H9 (cell line): ENCODE measurements around the gene SERTAD1. TPM values are rescaled to one million over a fixed set of nuclear protein-coding genes. Genes with fewer than 3 reads are reported as not detected.
"Not testable (repeated sequence)": the region's sequence is repeated elsewhere in the genome, so short reads cannot be mapped to it uniquely, and the experiment has no call there.

ENCODE experiments used
- DNase-seq: peaks from one replicate; pipeline ENCODE4 v3.0.0-alpha.2; 2017
- H2AFZ ChIP-seq: one replicate; pipeline ENCODE4 v1.6.1; 2013; ENCODE audit warnings: mild to moderate bottlenecking, low read length, control low read depth, moderate library complexity
- H2AK5ac ChIP-seq: 2 replicates; pipeline ENCODE4 v1.6.1; 2013; ENCODE audit warnings: low read length, control low read depth, mixed read lengths; ENCODE audit not compliant: insufficient read length
- H2BK120ac ChIP-seq: one replicate; pipeline ENCODE4 v1.6.1; 2013; ENCODE audit warnings: low read depth, mild to moderate bottlenecking, low read length, control low read depth, inconsistent platforms; ENCODE audit not compliant: poor library complexity, severe bottlenecking
- H2BK12ac ChIP-seq: 2 replicates; pipeline ENCODE4 v1.6.1; 2013; ENCODE audit warnings: low read length, control low read depth, mixed read lengths, low read depth; ENCODE audit not compliant: insufficient read length
- H2BK15ac ChIP-seq: 2 replicates; pipeline ENCODE4 v1.6.1; 2013; ENCODE audit warnings: low read depth, low read length, control low read depth
- H2BK20ac ChIP-seq: one replicate; pipeline ENCODE4 v1.6.1; 2013; ENCODE audit warnings: low read depth, mild to moderate bottlenecking, low read length, control low read depth, inconsistent platforms; ENCODE audit not compliant: poor library complexity, severe bottlenecking
- H2BK5ac ChIP-seq: 2 replicates; pipeline ENCODE4 v1.6.1; 2013; ENCODE audit warnings: low read length, control low read depth, mixed read lengths; ENCODE audit not compliant: insufficient read length
- H3K14ac ChIP-seq: 2 replicates; pipeline ENCODE4 v1.6.1; 2013; ENCODE audit warnings: low read length, control low read depth; ENCODE audit not compliant: insufficient read depth
- H3K18ac ChIP-seq: 2 replicates; pipeline ENCODE4 v1.6.1; 2013; ENCODE audit warnings: low read depth, mild to moderate bottlenecking, mixed read lengths, low read length, control low read depth; ENCODE audit not compliant: insufficient read length
- H3K23ac ChIP-seq: 2 replicates; pipeline ENCODE4 v1.6.1; 2013; ENCODE audit warnings: low read length, control low read depth, mixed read lengths, low read depth; ENCODE audit not compliant: insufficient read length
- H3K23me2 ChIP-seq: 2 replicates; pipeline ENCODE4 v1.6.1; 2013; ENCODE audit warnings: low read depth, mild to moderate bottlenecking, mixed read lengths, low read length, control low read depth; ENCODE audit not compliant: insufficient read length, poor library complexity, severe bottlenecking
- H3K27ac ChIP-seq: 2 replicates; pipeline ENCODE4 v1.5.1; 2013; ENCODE audit warnings: low read length, control low read depth, mixed read lengths, low read depth; ENCODE audit not compliant: insufficient read length
- H3K27me3 ChIP-seq: 2 replicates; pipeline ENCODE4 v1.6.1; 2013; ENCODE audit warnings: low read length, control low read depth, inconsistent platforms; ENCODE audit not compliant: insufficient read depth
- H3K4ac ChIP-seq: 2 replicates; pipeline ENCODE4 v1.6.1; 2013; ENCODE audit warnings: low read depth, mild to moderate bottlenecking, control low read depth, inconsistent platforms, low read length, moderate library complexity
- H3K4me1 ChIP-seq: 2 replicates; pipeline ENCODE4 v1.6.1; 2013; ENCODE audit warnings: low read length, control low read depth, inconsistent platforms; ENCODE audit not compliant: insufficient read depth
- H3K4me2 ChIP-seq: 2 replicates; pipeline ENCODE4 v1.6.1; 2013; ENCODE audit warnings: low read length, control low read depth, mixed read lengths; ENCODE audit not compliant: insufficient read length, insufficient read depth
- H3K56ac ChIP-seq: 2 replicates; pipeline ENCODE4 v1.6.1; 2013; ENCODE audit warnings: low read depth, mild to moderate bottlenecking, mixed read lengths, low read length, control low read depth; ENCODE audit not compliant: insufficient read length
- H3K79me1 ChIP-seq: 2 replicates; pipeline ENCODE4 v1.6.1; 2013; ENCODE audit warnings: low read depth, mild to moderate bottlenecking, moderate library complexity, low read length, control low read depth, inconsistent platforms; ENCODE audit not compliant: insufficient read depth, poor library complexity, severe bottlenecking
- H3K79me2 ChIP-seq: 2 replicates; pipeline ENCODE4 v1.6.1; 2013; ENCODE audit warnings: low read length, control low read depth, inconsistent platforms; ENCODE audit not compliant: insufficient read depth
- H3K9ac ChIP-seq: 2 replicates; pipeline ENCODE4 v1.6.1; 2013; ENCODE audit warnings: low read length, control low read depth, mixed read lengths; ENCODE audit not compliant: insufficient read length; ENCODE audit errors: extremely low read depth
- H3K9me3 ChIP-seq: one replicate; pipeline ENCODE4 v1.6.1; 2013; ENCODE audit warnings: low read depth, low read length, inconsistent platforms; ENCODE audit not compliant: control insufficient read depth
- H3T11ph ChIP-seq: one replicate; pipeline ENCODE4 v1.6.1; 2013; ENCODE audit warnings: mild to moderate bottlenecking, low read length, control low read depth, inconsistent platforms
- H4K20me1 ChIP-seq: one replicate; pipeline ENCODE4 v1.6.1; 2013; ENCODE audit not compliant: control insufficient read depth, insufficient read length, insufficient read depth
- H4K5ac ChIP-seq: 2 replicates; pipeline ENCODE4 v1.6.1; 2013; ENCODE audit warnings: low read depth, mild to moderate bottlenecking, mixed read lengths, low read length, control low read depth; ENCODE audit not compliant: insufficient read length
- H4K8ac ChIP-seq: replicated peaks from 2 replicates; pipeline ENCODE4 v1.6.1; 2013; ENCODE audit warnings: low read length, control low read depth, mixed read lengths, low read depth; ENCODE audit not compliant: insufficient read length
- H4K91ac ChIP-seq: 2 replicates; pipeline ENCODE4 v1.6.1; 2013; ENCODE audit warnings: low read depth, mild to moderate bottlenecking, moderate library complexity, mixed read lengths, low read length, control low read depth; ENCODE audit not compliant: insufficient read length
- H3K27ac Mint-ChIP-seq, 3 experiments: 2 replicates in 2 of 3; 3 replicates in 1 of 3; pipeline ENCODE4 v1.8.0; 2020 to 2021; ENCODE audit warnings: mixed read lengths in 3 of 3, mild to moderate bottlenecking in 1 of 3, moderate library complexity in 1 of 3
- H3K27me3 Mint-ChIP-seq: 2 replicates; pipeline ENCODE4 v1.8.0; 2021; ENCODE audit warnings: low read depth, mild to moderate bottlenecking, moderate library complexity, mixed read lengths
- H3K36me3 Mint-ChIP-seq, 3 experiments: 2 replicates in 2 of 3; 3 replicates in 1 of 3; pipeline ENCODE4 v1.8.0; 2020 to 2021; ENCODE audit warnings: low read depth in 3 of 3, mixed read lengths in 3 of 3; ENCODE audit not compliant: insufficient read depth in 1 of 3
- H3K4me1 Mint-ChIP-seq, 2 experiments: 2 replicates each; pipeline ENCODE4 v1.8.0; 2020; ENCODE audit warnings: mixed read lengths in 2 of 2
- H3K4me3 Mint-ChIP-seq, 2 experiments: 2 replicates in 1 of 2; 3 replicates in 1 of 2; pipeline ENCODE4 v1.8.0; 2020 to 2021; ENCODE audit warnings: mild to moderate bottlenecking in 2 of 2, mixed read lengths in 2 of 2, moderate library complexity in 1 of 2
- H3K9me3 Mint-ChIP-seq, 2 experiments: 2 replicates in 1 of 2; 3 replicates in 1 of 2; pipeline ENCODE4 v1.8.0; 2020; ENCODE audit warnings: mild to moderate bottlenecking in 2 of 2, mixed read lengths in 2 of 2, moderate library complexity in 1 of 2
- CTCF ChIP-seq: fragments of 200-600 bp; sonication (generic); conservative IDR thresholded peaks from 3 replicates; pipeline ENCODE4 v1.8.0; 2021; ENCODE audit warnings: antibody characterized with exemption, mild to moderate bottlenecking
- WGBS: extraction: QIAGEN DNeasy Blood & Tissue Kit; methylation state at CpG from one replicate; pipeline ENCODE4 v1.1.7; 2013; ENCODE audit warnings: missing lambda C conversion rate, low lambda C conversion rate, mixed read lengths; ENCODE audit not compliant: insufficient read length; ENCODE audit errors: extremely low coverage; 5-methylcytosine and 5-hydroxymethylcytosine counted together
- total RNA-seq: library from RNA; stranded (reverse); gene quantifications from 2 replicates; pipeline ENCODE4 v1.2.1, GENCODE V29; 2021

The SERTAD1 gene
- total RNA-seq, 1 experiment from 2014 or later = 7.9 TPM

- peaks cover 14 to 18% of the 10 kb centered on the region in 2 experiments for H3K4me1 Mint-ChIP-seq
- Histone ChIP-seq H2AK5ac (no peak overlapping the region), H2BK120ac (no peak overlapping the region), H3K23me2 (no peaks in the 10 kb centered on the region), H4K91ac (no peak overlapping the region), H4K20me1 (no peaks in the 10 kb centered on the region), H2BK12ac (no peak overlapping the region), H3K27ac (no peak overlapping the region), H3K56ac (no peak overlapping the region), H3K4ac (no peak overlapping the region), H2BK15ac (no peak overlapping the region), H3K79me2 (no peaks in the 10 kb centered on the region), H3K14ac (no peak overlapping the region), H4K5ac (no peak overlapping the region), H3K27me3 (peaks cover 11% of the 10 kb centered on the region; the same call in 1 of the 2 replicates), H3K79me1 (no peaks in the 10 kb centered on the region), H3K18ac (no peak overlapping the region), H3T11ph (no peak overlapping the region), H3K4me2 (peak overlapping the region; percentile 62), H3K4me1 (no peaks in the 10 kb centered on the region; the same call in 1 of the 2 replicates), H2BK20ac (no peak overlapping the region), H3K9me3 (no peaks in the 10 kb centered on the region), H2AFZ (no peak overlapping the region), H3K9ac (no peak overlapping the region), H4K8ac (no peak overlapping the region), H2BK5ac (no peak overlapping the region), H3K23ac (no peak overlapping the region)
- peak; percentile 81 for TF ChIP-seq CTCF
- peaks cover 37% of the 10 kb centered on the region for H3K27me3 Mint-ChIP-seq
- peaks cover 0 to 4% (median 0%) of the 10 kb centered on the region in 3 experiments; a peak in 1 of 7 replicates for H3K36me3 Mint-ChIP-seq
- DNase-seq = peak; percentile 82
- peak overlapping the region; percentile 79 to 83; a peak in 4 of 5 replicates for H3K4me3 Mint-ChIP-seq
- no CpG with 5 or more reads among the region's 11 CpGs for WGBS
- H3K27ac Mint-ChIP-seq = peak overlapping the region in 1 of 3 experiments; percentile 37; a peak in 2 of 7 replicates
- H3K9me3 Mint-ChIP-seq = peaks cover 0 to 5% of the 10 kb centered on the region in 2 experiments; a peak in 3 of 5 replicates
Observed at GRCh38 chr19:40464059-40465024, 38.5 kb upstream of the SERTAD1 start.

- not testable (repeated sequence) for H2BK12ac ChIP-seq, H2BK15ac ChIP-seq, H3K23me2 ChIP-seq, H3K4me3 Mint-ChIP-seq, H3K9me3 Mint-ChIP-seq, H3K18ac ChIP-seq, H3K4me2 ChIP-seq, H3K14ac ChIP-seq, H3K79me1 ChIP-seq, H4K91ac ChIP-seq, H3K9me3 ChIP-seq, H2AK5ac ChIP-seq, H3K4ac ChIP-seq, H3K27ac ChIP-seq, H3K23ac ChIP-seq, H3K56ac ChIP-seq, H2BK120ac ChIP-seq, H2BK20ac ChIP-seq, H2BK5ac ChIP-seq, H3K36me3 Mint-ChIP-seq, H3K79me2 ChIP-seq, H3K4me1 ChIP-seq, H3T11ph ChIP-seq, H4K20me1 ChIP-seq, H3K9ac ChIP-seq, H2AFZ ChIP-seq, DNase-seq, H4K5ac ChIP-seq, H4K8ac ChIP-seq
- peaks cover 11% of the 10 kb centered on the region; the same call in 1 of the 2 replicates for H3K27me3 ChIP-seq
- Mint-ChIP-seq H3K4me1 (peaks cover 14 to 18% of the 10 kb centered on the region in 2 experiments), H3K27me3 (peaks cover 30% of the 10 kb centered on the region), H3K27ac (peak overlapping the region in 1 of 3 experiments; percentile 74; a peak in 1 of 7 replicates)
- no CpG with 5 or more reads among the region's 12 CpGs for WGBS
Observed at GRCh38 chr19:40463587-40464037, 37.8 kb upstream of the SERTAD1 start.
